AG10803 (cell line): ENCODE results near the gene SLC35B2.

Experiments used
- DNase-seq: peaks from one replicate; pipeline ENCODE4 v3.0.0; 2010; ENCODE audit warnings: low read depth
- H3K4me3 ChIP-seq: 2 replicates; pipeline ENCODE4 v1.5.1; 2011; ENCODE audit warnings: mild to moderate bottlenecking, low read length, control low read depth
- TF ChIP-seq, protein P1 (sequence below): conservative IDR thresholded peaks from 2 replicates; pipeline ENCODE4 v1.5.1; 2011; ENCODE audit warnings: mild to moderate bottlenecking, low read length, control low read depth, inconsistent platforms

The SLC35B2 gene

DNA sequence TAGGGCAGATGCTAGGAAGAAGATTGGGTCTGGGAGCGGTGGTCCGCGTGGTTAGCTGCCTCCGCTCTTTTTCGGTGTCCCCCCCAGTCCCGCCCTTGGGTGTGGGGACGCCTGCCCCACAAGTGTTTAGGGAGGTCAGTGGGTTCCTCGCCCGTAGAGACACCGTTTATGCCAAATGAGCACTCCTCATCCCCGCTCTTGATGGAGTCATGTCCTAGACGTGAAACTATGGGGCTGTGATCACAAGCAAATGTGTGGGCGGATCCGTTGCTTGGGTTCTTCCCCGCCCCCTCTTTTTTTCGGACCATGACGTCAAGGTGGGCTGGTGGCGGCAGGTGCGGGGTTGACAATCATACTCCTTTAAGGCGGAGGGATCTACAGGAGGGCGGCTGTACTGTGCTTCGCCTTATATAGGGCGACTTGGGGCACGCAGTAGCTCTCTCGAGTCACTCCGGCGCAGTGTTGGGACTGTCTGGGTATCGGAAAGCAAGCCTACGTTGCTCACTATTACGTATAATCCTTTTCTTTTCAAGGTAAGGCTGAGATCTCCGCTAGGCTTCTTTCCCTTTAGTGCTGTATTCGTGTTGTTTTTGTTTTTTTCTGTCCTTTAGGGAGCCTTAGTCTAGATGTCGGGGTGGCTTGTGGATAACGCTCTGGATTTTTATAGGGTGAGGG, 10.5 kb downstream of the SLC35B2 start, which contains the start of gene HSP90AB1:
HSP90AB1 (plus strand) TSS at position 439 of the 675 bp plus-strand sequence. CDS start 1,529 bp downstream, outside the sequence.
- TF ChIP-seq, protein P1, sequence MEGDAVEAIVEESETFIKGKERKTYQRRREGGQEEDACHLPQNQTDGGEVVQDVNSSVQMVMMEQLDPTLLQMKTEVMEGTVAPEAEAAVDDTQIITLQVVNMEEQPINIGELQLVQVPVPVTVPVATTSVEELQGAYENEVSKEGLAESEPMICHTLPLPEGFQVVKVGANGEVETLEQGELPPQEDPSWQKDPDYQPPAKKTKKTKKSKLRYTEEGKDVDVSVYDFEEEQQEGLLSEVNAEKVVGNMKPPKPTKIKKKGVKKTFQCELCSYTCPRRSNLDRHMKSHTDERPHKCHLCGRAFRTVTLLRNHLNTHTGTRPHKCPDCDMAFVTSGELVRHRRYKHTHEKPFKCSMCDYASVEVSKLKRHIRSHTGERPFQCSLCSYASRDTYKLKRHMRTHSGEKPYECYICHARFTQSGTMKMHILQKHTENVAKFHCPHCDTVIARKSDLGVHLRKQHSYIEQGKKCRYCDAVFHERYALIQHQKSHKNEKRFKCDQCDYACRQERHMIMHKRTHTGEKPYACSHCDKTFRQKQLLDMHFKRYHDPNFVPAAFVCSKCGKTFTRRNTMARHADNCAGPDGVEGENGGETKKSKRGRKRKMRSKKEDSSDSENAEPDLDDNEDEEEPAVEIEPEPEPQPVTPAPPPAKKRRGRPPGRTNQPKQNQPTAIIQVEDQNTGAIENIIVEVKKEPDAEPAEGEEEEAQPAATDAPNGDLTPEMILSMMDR = no peak
- H3K4me3 ChIP-seq = peak within 1 kb of the TSS; percentile 100
- DNase-seq = peak; percentile 99

DNA sequence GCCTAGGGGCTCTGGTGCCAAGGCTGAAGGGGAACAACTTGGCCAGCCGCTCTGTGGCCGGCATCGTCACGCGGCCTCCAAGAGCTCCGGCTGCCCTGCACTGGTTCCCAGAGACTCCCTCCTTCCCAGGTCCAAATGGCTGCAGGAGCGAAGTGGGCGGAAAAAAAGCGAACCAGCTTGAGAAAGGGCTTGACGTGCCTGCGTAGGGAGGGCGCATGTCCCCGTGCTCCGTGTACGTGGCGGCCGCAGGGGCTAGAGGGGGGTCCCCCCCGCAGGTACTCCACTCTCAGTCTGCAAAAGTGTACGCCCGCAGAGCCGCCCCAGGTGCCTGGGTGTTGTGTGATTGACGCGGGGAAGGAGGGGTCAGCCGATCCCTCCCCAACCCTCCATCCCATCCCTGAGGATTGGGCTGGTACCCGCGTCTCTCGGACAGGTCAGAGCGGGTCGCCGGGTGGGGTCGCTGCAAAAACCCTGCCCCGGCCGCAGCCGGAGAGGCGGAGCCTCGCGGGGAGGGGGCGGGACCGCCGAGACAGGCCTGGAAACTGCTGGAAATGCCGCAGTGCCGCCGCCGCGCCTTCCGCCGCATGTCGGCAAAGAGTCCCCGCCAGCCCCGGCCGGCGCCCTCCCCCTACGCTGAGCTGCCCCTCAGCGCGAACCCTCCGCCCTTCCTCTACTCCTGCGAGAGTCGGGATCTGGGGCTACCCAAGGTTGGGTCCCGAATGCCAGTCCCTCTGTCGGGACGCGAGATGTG, 11.2 kb downstream of the SLC35B2 start:
- DNase-seq = peak; percentile 85
- TF ChIP-seq, protein P1 = peak; percentile 26
- H3K4me3 ChIP-seq = peak overlapping the region; percentile 100

- TF ChIP-seq, protein P1 = no peak
Observed at GRCh38 chr6:44245391-44245911, 11.9 kb downstream of the SLC35B2 start.

GRCh38 chr6:44243345-44243744, 14.0 kb downstream of the SLC35B2 start:
- no peak for DNase-seq
- no peak overlapping the region for H3K4me3 ChIP-seq
- TF ChIP-seq, protein P1 = no peak

More at GRCh38 chr6:44245391-44245911, 11.9 kb downstream of the SLC35B2 start:
- peak overlapping the region; percentile 100 for H3K4me3 ChIP-seq
- no peak for DNase-seq

GRCh38 chr6:44238687-44239350, 18.5 kb downstream of the SLC35B2 start:
- no peak overlapping the region for H3K4me3 ChIP-seq
- no peak for DNase-seq
- TF ChIP-seq, protein P1 = no peak

DNA sequence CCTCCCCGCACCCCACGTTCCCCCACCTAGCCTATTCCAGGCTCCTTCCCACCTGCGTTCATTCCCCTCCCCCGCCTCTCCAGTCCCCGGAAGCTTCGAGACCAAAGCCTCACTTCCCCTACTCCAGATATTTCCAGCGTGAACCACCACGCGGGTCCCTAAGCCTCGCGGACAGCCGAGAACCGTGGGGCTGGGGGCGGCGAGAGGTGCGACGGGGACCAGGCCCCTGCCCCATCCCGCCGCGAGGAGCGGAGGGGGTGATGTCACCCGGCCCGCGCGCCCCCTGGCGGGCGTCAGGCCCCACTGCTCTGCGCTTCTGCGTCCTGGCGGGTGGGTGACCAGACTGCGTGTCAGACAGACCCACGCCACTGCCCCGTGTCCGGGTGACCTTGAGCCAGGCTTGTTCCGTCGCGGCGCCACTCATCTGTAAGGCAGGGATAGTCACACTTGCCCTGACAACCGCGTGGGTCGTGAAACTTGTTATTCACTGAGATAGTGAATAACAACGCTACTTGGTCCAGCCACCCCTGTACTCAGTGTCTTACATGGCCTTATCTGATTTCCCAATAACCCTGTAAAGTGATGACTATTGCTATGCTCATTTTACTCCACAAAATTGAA, 19.4 kb downstream of the SLC35B2 start:
- peak; percentile 56 for DNase-seq
- TF ChIP-seq, protein P1 = peak; percentile 67
- H3K4me3 ChIP-seq = peak overlapping the region; percentile 76
